Activated CD8-positive, alpha-beta T cell treated with anti-CD3 and anti-CD28 coated beads, Interleukin-2, amount 10 ng/mL, durations not matched to agents 7 days and 5 days (primary cell): ENCODE data around the gene SLC11A2. TPM values are rescaled to one million over a fixed set of nuclear protein-coding genes. Genes with fewer than 3 reads are reported as not detected.
A peak's percentile ranks its signal among the peaks of the same experiment; 100 is the strongest.

ENCODE experiments used
- ATAC-seq: fragments of 150-1000 bp; cut with Tn5 transposase; one replicate; pipeline ENCODE4 v1.10.0; 2021; ENCODE audit warnings: moderate library complexity
- CTCF ChIA-PET: fragments of 350-600 bp; sonication (Branson Sonifier 250); formaldehyde crosslinking; loops from one replicate; lab custom pipeline; 2021; ENCODE audit warnings: antibody characterized with exemption; lab: Charles Lee
- POLR2A ChIA-PET: fragments of 350-600 bp; sonication (Branson Sonifier 250); formaldehyde crosslinking; loops from one replicate; lab custom pipeline; 2021; ENCODE audit warnings: antibody characterized with exemption; lab: Charles Lee
- DNase-seq: peaks from one replicate; pipeline ENCODE4 v3.0.0-alpha.2; 2020
- H3K27ac Mint-ChIP-seq: one replicate; pipeline ENCODE4 v1.8.0; 2021; ENCODE audit warnings: mild to moderate bottlenecking, mixed read lengths
- H3K27me3 Mint-ChIP-seq: one replicate; pipeline ENCODE4 v1.8.0; 2021; ENCODE audit warnings: low read depth, mixed read lengths
- H3K36me3 Mint-ChIP-seq: one replicate; pipeline ENCODE4 v1.8.0; 2021; ENCODE audit warnings: low read depth, mixed read lengths
- H3K4me1 Mint-ChIP-seq: one replicate; pipeline ENCODE4 v1.8.0; 2021; ENCODE audit warnings: low read depth, mixed read lengths
- H3K4me3 Mint-ChIP-seq: one replicate; pipeline ENCODE4 v1.8.0; 2021; ENCODE audit warnings: mild to moderate bottlenecking, mixed read lengths
- H3K9me3 Mint-ChIP-seq: one replicate; pipeline ENCODE4 v1.8.0; 2022; ENCODE audit warnings: mixed read lengths; ENCODE audit not compliant: insufficient read depth
- total RNA-seq, 2 experiments: library from RNA; stranded (reverse); gene quantifications; one replicate each; pipeline ENCODE4 v1.2.3, GENCODE V29; 2021

SLC11A2 gene
- total RNA-seq, 2 experiments from 2014 or later = 29.9 to 36.1 TPM

GRCh38 chr12:50990147-50990727 lies 35.9 kb downstream of the SLC11A2 start:
- CTCF ChIA-PET = interaction anchor here (0.9 kb wide), 1 partner anchor 10 kb away, joined by 3 read pairs; no protein-coding TSS in a partner anchor
- H3K27me3 Mint-ChIP-seq = no peaks in the 10 kb centered on the region
- no peak overlapping the region for H3K27ac Mint-ChIP-seq
- H3K36me3 Mint-ChIP-seq = peaks cover 46% of the 10 kb centered on the region
- H3K4me1 Mint-ChIP-seq = peaks cover 11% of the 10 kb centered on the region
- ATAC-seq (no peak), DNase-seq (no peak)
- H3K4me3 Mint-ChIP-seq = no peak overlapping the region
- H3K9me3 Mint-ChIP-seq = no peaks in the 10 kb centered on the region
- POLR2A ChIA-PET = interaction anchor here (0.8 kb wide), 1 partner anchor 225 kb away, joined by 3 read pairs; no protein-coding TSS in a partner anchor

- Mint-ChIP-seq H3K27me3 (no peaks in the 10 kb centered on the region), H3K27ac (peak overlapping the region; percentile 5), H3K9me3 (no peaks in the 10 kb centered on the region), H3K36me3 (peaks cover 38% of the 10 kb centered on the region), H3K4me1 (peaks cover 12% of the 10 kb centered on the region), H3K4me3 (no peak overlapping the region)
- DNase-seq (no peak), ATAC-seq (no peak)
- CTCF ChIA-PET = interaction anchor here (1.0 to 5.3 kb wide), 7 partner anchors 60 to 904 kb away, joined by 3 to 75 read pairs (median 7); partner anchors contain the start of genes ATF1, LETMD1 and SMARCD1
- POLR2A ChIA-PET = no interaction called here
Measured at GRCh38 chr12:50988871-50989270, 37.3 kb downstream of the SLC11A2 start.

DNA sequence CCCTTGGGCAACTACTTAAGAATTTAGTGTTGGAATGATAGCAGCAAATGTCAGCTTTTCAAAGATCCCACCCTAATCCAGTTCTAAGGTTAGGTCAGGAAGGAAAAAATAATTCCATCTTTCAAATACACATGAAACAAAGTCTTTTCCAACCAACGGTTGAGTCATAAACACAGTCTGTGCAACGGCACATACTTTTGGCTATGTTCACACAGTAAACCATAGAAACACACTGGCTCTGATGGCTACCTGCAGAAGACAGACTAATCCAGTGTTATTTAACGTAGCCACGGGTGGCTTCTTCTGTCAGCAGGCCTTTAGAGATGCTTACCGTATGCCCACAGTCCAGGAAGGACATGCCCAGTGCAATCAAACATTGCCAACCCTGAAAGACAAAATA lies 38.1 kb downstream of the SLC11A2 start:
- DNase-seq (no peak), ATAC-seq (no peak)
- H3K36me3 Mint-ChIP-seq = peaks cover 38% of the 10 kb centered on the region
- no peaks in the 10 kb centered on the region for H3K9me3 Mint-ChIP-seq
- ChIA-PET POLR2A (interaction anchor here (0.7 kb wide), 1 partner anchor 246 kb away, joined by 4 read pairs; no protein-coding TSS in a partner anchor), CTCF (interaction anchor here (0.9 to 5.3 kb wide), 23 partner anchors 9 to 903 kb away, joined by 3 to 75 read pairs (median 7); partner anchors contain the start of genes ATF1, LETMD1, SLC11A2 and SMARCD1)
- peaks cover 12% of the 10 kb centered on the region for H3K4me1 Mint-ChIP-seq
- H3K4me3 Mint-ChIP-seq = no peak overlapping the region
- H3K27me3 Mint-ChIP-seq = no peaks in the 10 kb centered on the region
- peak overlapping the region; percentile 5 for H3K27ac Mint-ChIP-seq

DNA sequence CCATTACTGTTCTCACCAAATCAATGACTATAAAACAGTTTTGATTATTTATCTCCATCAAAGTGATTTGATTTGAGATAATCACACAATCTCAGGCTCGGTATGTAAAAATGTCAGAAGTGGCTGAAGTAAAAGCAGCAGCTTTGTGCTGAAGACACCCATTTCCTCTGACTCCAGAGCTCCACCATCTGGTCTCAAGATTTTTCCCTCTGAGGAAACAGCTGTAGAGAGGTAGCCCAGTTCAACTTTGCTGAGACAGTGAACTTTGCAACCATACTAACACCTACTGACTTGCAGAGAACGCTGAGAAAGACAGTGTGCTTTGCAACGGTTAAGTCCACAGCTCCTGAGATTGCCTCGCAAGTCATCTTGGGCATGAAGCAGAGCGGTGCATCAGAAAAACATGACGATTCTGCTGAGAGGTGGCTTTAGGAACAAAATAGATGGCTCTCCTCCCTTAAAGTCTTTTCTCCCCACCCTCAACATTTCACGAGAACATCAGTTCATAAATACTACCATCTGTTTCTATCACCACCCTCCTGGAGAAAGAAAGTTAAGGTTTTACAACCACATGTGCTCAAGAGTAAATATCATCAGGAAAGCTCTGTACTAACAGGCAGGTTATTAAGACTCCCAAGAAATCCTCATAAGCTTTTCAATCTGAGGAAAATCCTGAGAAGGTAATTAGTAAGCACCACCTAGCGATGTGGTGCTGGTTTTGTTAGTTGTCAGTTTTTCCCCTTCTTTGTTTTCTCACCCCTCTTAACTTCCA lies 39.0 kb downstream of the SLC11A2 start:
- Mint-ChIP-seq H3K27me3 (no peaks in the 10 kb centered on the region), H3K4me1 (peaks cover 12% of the 10 kb centered on the region), H3K36me3 (peaks cover 36% of the 10 kb centered on the region), H3K27ac (peak overlapping the region; percentile 45), H3K9me3 (no peaks in the 10 kb centered on the region), H3K4me3 (no peak overlapping the region)
- peak; percentile 57 for DNase-seq
- ATAC-seq = peak; percentile 69
- ChIA-PET CTCF (interaction anchor here (0.7 to 5.3 kb wide), 35 partner anchors 8 to 354 kb away, joined by 3 to 75 read pairs (median 4); partner anchors contain the start of genes ATF1, LETMD1 and SLC11A2), POLR2A (interaction anchor here (0.8 kb wide), 1 partner anchor 222 kb away, joined by 4 read pairs; no protein-coding TSS in a partner anchor)

GRCh38 chr12:50985322-50985721 lies 40.9 kb downstream of the SLC11A2 start:
- CTCF ChIA-PET = interaction anchor here (0.6 to 5.3 kb wide), 12 partner anchors 25 to 251 kb away, joined by 3 to 75 read pairs (median 4); partner anchors contain the start of genes ATF1 and SLC11A2
- POLR2A ChIA-PET = interaction anchor here (1.0 kb wide), 2 partner anchors 41 to 60 kb away, joined by 3 to 4 read pairs; partner anchors contain the start of gene SLC11A2
- no peak overlapping the region for H3K27ac Mint-ChIP-seq
- DNase-seq (no peak), ATAC-seq (no peak)
- no peaks in the 10 kb centered on the region for H3K9me3 Mint-ChIP-seq
- peaks cover 27% of the 10 kb centered on the region for H3K36me3 Mint-ChIP-seq
- peaks cover 9% of the 10 kb centered on the region for H3K4me1 Mint-ChIP-seq
- no peaks in the 10 kb centered on the region for H3K27me3 Mint-ChIP-seq
- H3K4me3 Mint-ChIP-seq = no peak overlapping the region

DNA sequence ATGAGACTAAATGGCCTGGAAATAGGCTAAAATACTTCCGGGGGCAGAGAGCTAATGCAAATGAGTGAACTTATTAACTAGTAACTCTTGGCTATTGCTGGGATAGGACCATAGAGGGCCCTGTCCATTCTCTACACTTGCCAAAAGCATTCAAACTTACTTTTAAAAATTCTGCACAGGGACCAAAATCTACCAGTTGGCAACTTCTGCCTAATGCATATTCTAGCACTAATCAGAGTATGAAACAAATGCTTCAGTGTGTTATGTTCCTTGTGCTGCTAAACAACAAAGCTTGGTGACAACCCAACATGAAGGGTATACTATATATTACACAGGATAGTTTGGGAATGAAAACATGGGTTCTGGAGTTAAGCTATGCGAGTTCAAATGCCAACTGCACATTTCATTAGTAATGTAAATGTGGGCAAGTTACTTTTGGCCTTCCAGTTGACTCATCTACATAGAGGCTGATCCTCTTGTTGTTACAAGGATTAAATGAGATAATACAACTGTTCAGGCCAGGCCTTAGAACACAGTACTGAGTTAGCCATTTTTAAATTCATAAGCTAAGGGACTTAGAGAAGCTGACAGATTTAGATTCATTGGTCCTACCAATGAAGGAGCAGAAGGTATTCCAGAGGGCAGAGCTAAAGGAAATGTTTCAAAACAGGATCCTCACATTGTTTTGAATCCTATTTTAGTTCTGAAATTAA lies 41.4 kb downstream of the SLC11A2 start:
- H3K27me3 Mint-ChIP-seq = no peaks in the 10 kb centered on the region
- no peak overlapping the region for H3K27ac Mint-ChIP-seq
- ATAC-seq (no peak), DNase-seq (no peak)
- peaks cover 26% of the 10 kb centered on the region for H3K36me3 Mint-ChIP-seq
- ChIA-PET CTCF (interaction anchor here (1.0 to 5.3 kb wide), 8 partner anchors 24 to 219 kb away, joined by 3 to 75 read pairs (median 6); partner anchors contain the start of genes ATF1 and SLC11A2), POLR2A (interaction anchor here (1.0 kb wide), 2 partner anchors 42 to 59 kb away, joined by 3 to 4 read pairs; partner anchors contain the start of gene SLC11A2)
- peaks cover 11% of the 10 kb centered on the region for H3K4me1 Mint-ChIP-seq
- no peaks in the 10 kb centered on the region for H3K9me3 Mint-ChIP-seq
- no peak overlapping the region for H3K4me3 Mint-ChIP-seq

- Mint-ChIP-seq H3K4me1 (peaks cover 13% of the 10 kb centered on the region), H3K36me3 (peaks cover 26% of the 10 kb centered on the region), H3K27ac (no peak overlapping the region), H3K4me3 (no peak overlapping the region), H3K9me3 (no peaks in the 10 kb centered on the region), H3K27me3 (no peaks in the 10 kb centered on the region)
- ATAC-seq (no peak), DNase-seq (no peak)
- ChIA-PET CTCF (interaction anchor here (0.6 kb wide), 1 partner anchor 157 kb away, joined by 3 read pairs; no protein-coding TSS in a partner anchor), POLR2A (no interaction called here)
Measured at GRCh38 chr12:50981319-50982239, 44.6 kb downstream of the SLC11A2 start.

DNA sequence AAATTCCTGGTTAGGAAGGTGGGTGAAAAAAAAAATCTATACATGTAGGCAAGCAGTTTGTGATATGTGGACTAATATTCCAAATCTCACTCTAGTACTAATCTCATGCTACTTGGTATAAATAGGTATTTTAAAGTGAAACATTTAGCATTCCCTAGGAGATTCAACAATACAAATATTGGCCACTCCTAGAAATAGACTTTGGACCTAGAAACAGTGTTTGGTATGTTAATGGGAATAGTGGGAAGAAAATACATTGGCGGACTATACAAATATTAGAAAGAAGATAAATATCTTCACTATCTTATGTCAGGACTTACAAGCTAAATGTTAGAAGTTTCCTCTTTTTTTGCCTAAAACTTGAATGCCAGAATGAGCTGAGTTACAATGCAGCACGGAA lies 45.6 kb downstream of the SLC11A2 start:
- no peak for ATAC-seq
- H3K9me3 Mint-ChIP-seq = no peaks in the 10 kb centered on the region
- CTCF ChIA-PET = interaction anchor here (0.6 to 1.0 kb wide), 3 partner anchors 9 to 156 kb away, joined by 3 read pairs; no protein-coding TSS in a partner anchor

GRCh38 chr12:50979369-50980052 lies 46.7 kb downstream of the SLC11A2 start:
- Mint-ChIP-seq H3K27ac (peak overlapping the region; percentile 26), H3K9me3 (no peaks in the 10 kb centered on the region), H3K36me3 (peaks cover 31% of the 10 kb centered on the region), H3K4me1 (peaks cover 9% of the 10 kb centered on the region), H3K4me3 (no peak overlapping the region), H3K27me3 (no peaks in the 10 kb centered on the region)
- ChIA-PET CTCF (interaction anchor here (0.7 to 2.2 kb wide), 3 partner anchors 8 to 48 kb away, joined by 3 to 6 read pairs (median 3); no protein-coding TSS in a partner anchor), POLR2A (interaction anchor here (0.5 kb wide), 1 partner anchor 46 kb away, joined by 3 read pairs; the partner anchor contains the start of gene SLC11A2)
- ATAC-seq (no peak), DNase-seq (no peak)

More for the DNA sequence above, 45.6 kb downstream of the SLC11A2 start:
- Mint-ChIP-seq H3K4me3 (no peak overlapping the region), H3K36me3 (peaks cover 28% of the 10 kb centered on the region), H3K27ac (no peak overlapping the region), H3K4me1 (peaks cover 13% of the 10 kb centered on the region), H3K27me3 (no peaks in the 10 kb centered on the region)
- no peak for DNase-seq
- POLR2A ChIA-PET = no interaction called here

- H3K9me3 Mint-ChIP-seq = no peaks in the 10 kb centered on the region
- DNase-seq = no peak
- no peak overlapping the region for H3K4me3 Mint-ChIP-seq
- H3K27ac Mint-ChIP-seq = no peak overlapping the region
- no peak for ATAC-seq
- H3K36me3 Mint-ChIP-seq = peaks cover 40% of the 10 kb centered on the region
- CTCF ChIA-PET = no interaction called here
- H3K4me1 Mint-ChIP-seq = no peaks in the 10 kb centered on the region
- POLR2A ChIA-PET = no interaction called here
- H3K27me3 Mint-ChIP-seq = no peaks in the 10 kb centered on the region
Measured at GRCh38 chr12:50971946-50972345, 54.2 kb downstream of the SLC11A2 start.
